HPDE6-E6E7 (cell line): ENCODE results near the gene PPP1R13B.

Source experiments
- DNase-seq: peaks from one replicate; pipeline ENCODE4 v3.0.0; 2011; ENCODE audit warnings: missing footprints; ENCODE audit errors: extremely low spot score

The PPP1R13B gene

GRCh38 chr14:103744621-103745395 is 102.6 kb downstream of the PPP1R13B start:
- DNase-seq = no peak

- no peak for DNase-seq
Measured at GRCh38 chr14:103743691-103744090, 103.7 kb downstream of the PPP1R13B start.

- no peak for DNase-seq
Measured at GRCh38 chr14:103742499-103743255, 104.7 kb downstream of the PPP1R13B start.

GRCh38 chr14:103741876-103742275 is 105.5 kb downstream of the PPP1R13B start:
- DNase-seq = no peak

GRCh38 chr14:103740991-103741689 is 106.2 kb downstream of the PPP1R13B start:
- no peak for DNase-seq

- DNase-seq = no peak
Measured at GRCh38 chr14:103739793-103740501, 107.4 kb downstream of the PPP1R13B start.

- DNase-seq = no peak
Measured at GRCh38 chr14:103739466-103739792, 107.9 kb downstream of the PPP1R13B start.

GRCh38 chr14:103738701-103739451 is 108.5 kb downstream of the PPP1R13B start:
- no peak for DNase-seq

GRCh38 chr14:103738166-103738565 is 109.2 kb downstream of the PPP1R13B start:
- no peak for DNase-seq

GRCh38 chr14:103737432-103738045 is 109.8 kb downstream of the PPP1R13B start:
- no peak for DNase-seq

GRCh38 chr14:103736546-103737431 is 110.6 kb downstream of the PPP1R13B start:
- no peak for DNase-seq

GRCh38 chr14:103735815-103736545 is 111.4 kb downstream of the PPP1R13B start:
- no peak for DNase-seq

GRCh38 chr14:103735439-103735814 is 111.9 kb downstream of the PPP1R13B start:
- no peak for DNase-seq

- no peak for DNase-seq
Measured at GRCh38 chr14:103735022-103735421, 112.4 kb downstream of the PPP1R13B start.

- DNase-seq = no peak
Measured at GRCh38 chr14:103734081-103734888, 113.1 kb downstream of the PPP1R13B start.

- DNase-seq = no peak
Measured at GRCh38 chr14:103733651-103734050, 113.7 kb downstream of the PPP1R13B start.

GRCh38 chr14:103732868-103733620 is 114.3 kb downstream of the PPP1R13B start:
- DNase-seq = no peak
